Testis (tissue), 2 donors: ENCODE measurements around the gene PHGDH.

Experiments used
- CTCF ChIP-seq, 3 experiments: fragments of 450-650 bp in 2 of 3; fragments of 200-600 bp in 1 of 3; sonication (generic) in 1 of 3; IDR thresholded peaks; one replicate each; pipeline ENCODE4 v1.5.1; 2016 to 2019; ENCODE audit warnings: antibody characterized with exemption in 3 of 3, mild to moderate bottlenecking in 2 of 3, moderate library complexity in 1 of 3
- POLR2A ChIP-seq: fragments of 450-650 bp; IDR thresholded peaks from one replicate; pipeline ENCODE4 v1.6.1; 2017; ENCODE audit warnings: antibody characterized with exemption, mild to moderate bottlenecking, moderate library complexity

GRCh38 chr1:119713039-119713748, 1.5 kb downstream of the PHGDH start:
- TF ChIP-seq CTCF (IDR thresholded peaks at IDR 0.05): no peak
- TF ChIP-seq POLR2A: no peak
